Parathyroid adenoma (tissue), 2 donors: Measurements from ENCODE around the gene PNMA8C.
"Not testable (repeated sequence)": the region's sequence is repeated elsewhere in the genome, so short reads cannot be mapped to it uniquely, and the experiment has no call there.

Experiments used
- H2AFZ ChIP-seq: fragments of 300-600 bp; sonication (generic); one replicate; pipeline ENCODE4 v1.7.0; 2017; ENCODE audit warnings: antibody characterized with exemption, mild to moderate bottlenecking
- H3K27ac ChIP-seq: fragments of 300-600 bp; sonication (generic); one replicate; pipeline ENCODE4 v1.7.0; 2017
- H3K27me3 ChIP-seq: fragments of 300-600 bp; sonication (generic); one replicate; pipeline ENCODE4 v1.7.0; 2017; ENCODE audit warnings: low read length; ENCODE audit not compliant: control insufficient read depth, insufficient read depth
- H3K36me3 ChIP-seq: fragments of 300-600 bp; sonication (generic); one replicate; pipeline ENCODE4 v1.7.0; 2017; ENCODE audit warnings: low read length; ENCODE audit not compliant: control insufficient read depth, insufficient read depth
- H3K4me1 ChIP-seq: fragments of 300-600 bp; sonication (generic); one replicate; pipeline ENCODE4 v1.7.0; 2017; ENCODE audit warnings: control low read depth
- H3K4me2 ChIP-seq: fragments of 300-600 bp; sonication (generic); one replicate; pipeline ENCODE4 v1.7.0; 2017; ENCODE audit warnings: low read length
- H3K4me3 ChIP-seq: fragments of 300-600 bp; sonication (generic); one replicate; pipeline ENCODE4 v1.7.0; 2017; ENCODE audit warnings: low read depth, low read length
- H3K79me2 ChIP-seq: fragments of 300-600 bp; sonication (generic); one replicate; pipeline ENCODE4 v1.7.0; 2017; ENCODE audit warnings: control low read depth
- H3K9ac ChIP-seq: fragments of 300-600 bp; sonication (generic); one replicate; pipeline ENCODE4 v1.7.0; 2017; ENCODE audit warnings: mild to moderate bottlenecking
- H3K9me3 ChIP-seq: fragments of 300-600 bp; sonication (generic); one replicate; pipeline ENCODE4 v1.7.0; 2017; ENCODE audit warnings: low read length; ENCODE audit not compliant: control insufficient read depth
- TF ChIP-seq, protein P1 (sequence below): fragments of 300-600 bp; sonication (generic); IDR thresholded peaks from one replicate; pipeline ENCODE4 v1.7.0; 2017; ENCODE audit warnings: antibody characterized with exemption, mild to moderate bottlenecking
- donor health status: primary hyperparathyroidism.

PNMA8C gene

DNA sequence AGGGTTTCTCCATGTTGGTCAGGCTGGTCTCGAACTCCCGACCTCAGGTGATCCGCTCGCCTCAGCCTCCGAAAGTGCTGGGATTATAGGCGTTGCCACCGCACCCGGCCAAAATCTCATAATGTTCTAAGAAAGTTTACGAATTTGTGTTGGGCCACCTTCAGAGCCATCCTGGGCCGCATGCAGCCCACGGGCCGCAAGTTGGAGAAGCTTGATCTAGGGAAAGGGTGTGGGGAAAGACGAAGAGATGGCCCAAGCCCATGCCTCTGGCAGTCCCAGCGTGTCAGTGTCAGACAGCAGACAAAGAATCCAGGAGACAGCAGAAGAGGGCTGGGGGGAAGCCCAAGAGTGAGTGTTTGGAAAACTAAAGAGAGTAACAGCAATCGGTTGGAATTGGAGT lies 17.3 kb upstream of the PNMA8C start:
- Histone ChIP-seq H3K9ac (no peak overlapping the region), H3K4me3 (no peak overlapping the region), H3K79me2 (no peaks in the 10 kb centered on the region), H3K36me3 (no peaks in the 10 kb centered on the region), H3K27ac (no peak overlapping the region), H3K9me3 (no peaks in the 10 kb centered on the region), H3K4me2 (no peak overlapping the region), H3K4me1 (no peaks in the 10 kb centered on the region), H2AFZ (no peak overlapping the region), H3K27me3 (no peaks in the 10 kb centered on the region)
- TF ChIP-seq, protein P1, sequence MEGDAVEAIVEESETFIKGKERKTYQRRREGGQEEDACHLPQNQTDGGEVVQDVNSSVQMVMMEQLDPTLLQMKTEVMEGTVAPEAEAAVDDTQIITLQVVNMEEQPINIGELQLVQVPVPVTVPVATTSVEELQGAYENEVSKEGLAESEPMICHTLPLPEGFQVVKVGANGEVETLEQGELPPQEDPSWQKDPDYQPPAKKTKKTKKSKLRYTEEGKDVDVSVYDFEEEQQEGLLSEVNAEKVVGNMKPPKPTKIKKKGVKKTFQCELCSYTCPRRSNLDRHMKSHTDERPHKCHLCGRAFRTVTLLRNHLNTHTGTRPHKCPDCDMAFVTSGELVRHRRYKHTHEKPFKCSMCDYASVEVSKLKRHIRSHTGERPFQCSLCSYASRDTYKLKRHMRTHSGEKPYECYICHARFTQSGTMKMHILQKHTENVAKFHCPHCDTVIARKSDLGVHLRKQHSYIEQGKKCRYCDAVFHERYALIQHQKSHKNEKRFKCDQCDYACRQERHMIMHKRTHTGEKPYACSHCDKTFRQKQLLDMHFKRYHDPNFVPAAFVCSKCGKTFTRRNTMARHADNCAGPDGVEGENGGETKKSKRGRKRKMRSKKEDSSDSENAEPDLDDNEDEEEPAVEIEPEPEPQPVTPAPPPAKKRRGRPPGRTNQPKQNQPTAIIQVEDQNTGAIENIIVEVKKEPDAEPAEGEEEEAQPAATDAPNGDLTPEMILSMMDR: no peak

DNA sequence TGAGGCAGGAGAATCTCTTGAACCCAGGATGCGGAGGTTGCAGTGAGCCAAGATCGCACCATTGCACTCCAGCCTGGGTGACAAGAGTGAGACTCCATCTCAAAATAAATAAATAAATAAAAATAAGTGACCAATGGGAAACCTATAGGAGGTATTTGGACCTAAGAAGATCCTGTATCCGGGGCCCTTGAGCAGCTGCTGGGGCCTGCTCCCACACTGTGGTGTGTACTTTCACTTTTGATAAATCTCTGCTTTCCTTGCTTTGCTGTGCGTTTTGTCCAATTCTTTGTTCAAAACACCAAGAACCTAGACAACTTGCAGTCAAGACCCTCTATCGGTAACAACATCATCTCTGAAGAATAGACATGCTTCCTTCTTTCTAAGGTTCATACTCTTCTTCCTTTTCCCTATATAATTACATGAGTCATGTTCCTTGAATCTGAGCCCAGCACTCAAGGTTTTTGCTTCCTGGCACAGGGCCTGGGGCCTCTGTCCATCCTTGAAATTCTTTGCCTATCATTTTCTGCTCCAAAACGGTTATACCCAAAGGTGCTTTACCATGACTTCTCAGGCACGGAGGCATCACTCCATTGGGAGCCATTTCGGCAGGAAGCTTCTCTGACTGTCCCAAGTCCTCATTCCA lies 14.2 kb upstream of the PNMA8C start:
- no peaks in the 10 kb centered on the region for H3K36me3 ChIP-seq
- H2AFZ ChIP-seq: no peak overlapping the region
- no peaks in the 10 kb centered on the region for H3K4me1 ChIP-seq
- H3K4me2 ChIP-seq: no peak overlapping the region
- no peak overlapping the region for H3K4me3 ChIP-seq
- TF ChIP-seq, protein P1: no peak
- no peak overlapping the region for H3K9ac ChIP-seq
- no peaks in the 10 kb centered on the region for H3K9me3 ChIP-seq
- no peaks in the 10 kb centered on the region for H3K27me3 ChIP-seq
- H3K79me2 ChIP-seq: no peaks in the 10 kb centered on the region
- H3K27ac ChIP-seq: no peak overlapping the region

DNA sequence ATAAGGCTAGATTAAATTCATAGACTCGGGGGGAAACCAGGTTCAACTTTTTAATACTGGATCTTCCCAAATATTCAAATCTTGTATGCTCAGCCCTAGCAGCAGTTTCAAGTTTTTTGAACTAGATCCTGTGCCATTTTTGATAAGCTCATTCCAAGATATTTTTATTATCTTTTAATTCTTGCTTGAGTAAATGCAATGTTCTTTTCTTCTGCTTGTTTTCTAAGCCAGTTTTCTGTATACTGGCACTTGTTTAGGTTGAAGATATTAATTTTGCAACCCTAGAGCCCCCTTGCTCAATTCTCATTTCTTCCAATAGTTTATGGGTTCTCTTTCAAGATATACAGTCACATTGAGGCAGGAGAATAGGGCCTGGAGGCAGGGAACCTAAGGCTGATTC lies 13.1 kb upstream of the PNMA8C start:
- TF ChIP-seq, protein P1: no peak
- Histone ChIP-seq H3K9me3 (no peaks in the 10 kb centered on the region), H3K4me1 (no peaks in the 10 kb centered on the region), H3K79me2 (no peaks in the 10 kb centered on the region), H3K9ac (no peak overlapping the region), H3K27me3 (no peaks in the 10 kb centered on the region), H3K27ac (no peak overlapping the region), H2AFZ (no peak overlapping the region), H3K4me3 (no peak overlapping the region), H3K36me3 (no peaks in the 10 kb centered on the region), H3K4me2 (no peak overlapping the region)

DNA sequence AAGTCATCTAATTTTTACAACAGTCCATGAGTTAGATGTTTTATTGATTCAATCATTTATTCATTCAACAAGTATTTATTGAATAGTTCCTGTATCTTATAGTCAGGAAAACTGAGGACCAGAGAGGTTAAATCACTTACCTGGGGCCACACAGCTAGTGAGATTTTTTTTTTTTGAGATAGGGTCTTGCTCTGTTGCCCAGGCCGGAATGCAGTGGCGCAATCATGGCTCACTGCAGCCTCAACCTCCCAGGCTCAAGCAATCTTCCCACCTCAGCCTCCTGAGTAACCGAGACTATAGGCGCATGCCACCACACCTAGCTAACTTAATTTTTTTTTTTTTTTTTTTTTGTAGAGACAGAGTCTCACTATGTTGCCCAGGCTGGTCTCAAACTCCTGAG lies 7.0 kb upstream of the PNMA8C start:
- H2AFZ ChIP-seq, H3K36me3 ChIP-seq, H3K79me2 ChIP-seq, H3K4me2 ChIP-seq, H3K27me3 ChIP-seq, H3K4me3 ChIP-seq, H3K9ac ChIP-seq, H3K27ac ChIP-seq, H3K4me1 ChIP-seq, H3K9me3 ChIP-seq: not testable (repeated sequence)

DNA sequence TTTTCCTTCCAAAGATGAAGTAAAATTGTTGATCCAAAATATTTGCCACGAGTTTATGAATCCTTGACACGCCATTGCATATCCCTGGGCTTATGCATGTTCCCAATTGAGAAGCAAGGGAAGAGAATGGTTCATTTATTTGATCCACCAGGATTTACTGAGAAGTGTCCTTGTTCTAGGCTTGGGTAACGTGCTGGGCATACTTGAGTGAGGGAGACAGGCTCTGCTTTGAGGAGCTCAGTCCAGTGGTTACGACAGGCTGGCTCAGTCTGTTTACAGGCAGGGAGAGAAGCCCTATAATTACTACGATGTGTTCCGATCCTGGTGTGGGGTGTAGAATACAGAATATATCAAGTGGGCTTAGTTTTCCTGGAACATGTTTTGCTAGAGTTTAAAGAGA lies 6.3 kb upstream of the PNMA8C start:
- no peak overlapping the region for H3K9ac ChIP-seq
- no peaks in the 10 kb centered on the region for H3K79me2 ChIP-seq
- H3K27ac ChIP-seq: no peak overlapping the region
- no peaks in the 10 kb centered on the region for H3K9me3 ChIP-seq
- no peak overlapping the region for H3K4me2 ChIP-seq
- H3K4me3 ChIP-seq: no peak overlapping the region
- H3K4me1 ChIP-seq: no peaks in the 10 kb centered on the region
- TF ChIP-seq, protein P1: no peak
- H3K36me3 ChIP-seq: no peaks in the 10 kb centered on the region
- H2AFZ ChIP-seq: no peak overlapping the region
- H3K27me3 ChIP-seq: no peaks in the 10 kb centered on the region

DNA sequence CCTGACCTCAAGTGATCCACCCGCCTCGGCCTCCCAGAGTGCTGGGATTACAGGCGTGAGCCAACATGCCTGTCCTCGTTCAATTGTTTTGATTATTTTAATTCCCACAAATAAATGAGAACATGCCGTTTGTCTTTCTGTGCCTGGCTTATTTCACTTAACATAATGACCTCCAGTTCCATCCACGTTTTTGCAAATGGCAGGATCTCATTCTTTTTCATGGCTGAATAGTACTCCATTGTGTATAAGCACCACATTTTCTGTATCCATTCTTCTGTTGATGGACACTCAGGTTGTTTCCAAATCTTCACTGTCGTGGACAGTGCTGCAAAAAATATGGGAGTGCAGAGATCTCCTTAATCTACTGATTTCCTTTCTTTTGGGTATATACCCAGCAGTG lies 4.7 kb upstream of the PNMA8C start:
- H3K79me2 ChIP-seq, H3K27ac ChIP-seq, H3K4me2 ChIP-seq, H3K4me3 ChIP-seq, H3K4me1 ChIP-seq, H3K27me3 ChIP-seq, H2AFZ ChIP-seq, H3K9ac ChIP-seq, H3K36me3 ChIP-seq, H3K9me3 ChIP-seq: not testable (repeated sequence)
